ENCODE data around the gene TGFBRAP1. TPM values are rescaled to one million over a fixed set of nuclear protein-coding genes. Genes with fewer than 3 reads are reported as not detected.
"Not testable (repeated sequence)": the region's sequence is repeated elsewhere in the genome, so short reads cannot be mapped to it uniquely, and the experiment has no call there.

Gene TGFBRAP1
- total RNA-seq, 1 experiment from 2014 or later = 16.7 TPM

DNA sequence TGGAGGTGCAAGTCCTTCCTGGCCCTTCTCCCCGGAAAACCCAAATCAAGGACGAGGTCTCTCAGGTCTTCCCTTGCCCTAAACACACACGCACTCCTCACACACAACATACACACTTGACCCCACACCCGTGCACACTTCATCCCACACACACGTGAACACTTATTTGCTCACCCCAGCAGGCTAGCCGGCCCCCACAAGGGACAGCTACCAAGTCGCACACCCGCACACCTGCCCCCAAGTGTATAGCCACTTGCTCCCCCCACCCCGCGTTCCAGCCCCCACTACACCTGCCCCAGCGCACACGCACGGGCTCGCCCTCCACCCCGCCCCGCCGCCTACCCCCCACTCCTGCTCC lies 359 bp downstream of the TGFBRAP1 start:
- ChIA-PET CTCF (no interaction called here), POLR2A (ENCODE audit: unreplicated experiment) (no interaction called here)
- peak overlapping the region; percentile 99 for H3K4me2 ChIP-seq
- intact Hi-C loops (cut with micrococcal nuclease; ENCODE audit: unreplicated experiment) = no loop called here
- H3K79me2 ChIP-seq (ENCODE audit: low read depth) = peaks cover 47% of the 10 kb centered on the region
- H3K4me1 ChIP-seq (replicated peaks; ENCODE audit: insufficient read depth) = peaks cover 33% of the 10 kb centered on the region
- peak overlapping the region; percentile 92 for H3K4me3 ChIP-seq
- no peaks in the 10 kb centered on the region for H3K27me3 ChIP-seq (ENCODE audit: insufficient read depth, low read depth)
- H3K9me3 ChIP-seq (ENCODE audit: insufficient read depth, low read depth) = no peaks in the 10 kb centered on the region
- H3F3A ChIP-seq (ENCODE audit: insufficient read depth, low read depth) = no peaks in the 10 kb centered on the region; the same call in 1 of the 2 replicates
- TF ChIP-seq EZH2 (IDR thresholded peaks at IDR 0.05; ENCODE audit: low read depth) = no peak
- TF ChIP-seq, protein P1, sequence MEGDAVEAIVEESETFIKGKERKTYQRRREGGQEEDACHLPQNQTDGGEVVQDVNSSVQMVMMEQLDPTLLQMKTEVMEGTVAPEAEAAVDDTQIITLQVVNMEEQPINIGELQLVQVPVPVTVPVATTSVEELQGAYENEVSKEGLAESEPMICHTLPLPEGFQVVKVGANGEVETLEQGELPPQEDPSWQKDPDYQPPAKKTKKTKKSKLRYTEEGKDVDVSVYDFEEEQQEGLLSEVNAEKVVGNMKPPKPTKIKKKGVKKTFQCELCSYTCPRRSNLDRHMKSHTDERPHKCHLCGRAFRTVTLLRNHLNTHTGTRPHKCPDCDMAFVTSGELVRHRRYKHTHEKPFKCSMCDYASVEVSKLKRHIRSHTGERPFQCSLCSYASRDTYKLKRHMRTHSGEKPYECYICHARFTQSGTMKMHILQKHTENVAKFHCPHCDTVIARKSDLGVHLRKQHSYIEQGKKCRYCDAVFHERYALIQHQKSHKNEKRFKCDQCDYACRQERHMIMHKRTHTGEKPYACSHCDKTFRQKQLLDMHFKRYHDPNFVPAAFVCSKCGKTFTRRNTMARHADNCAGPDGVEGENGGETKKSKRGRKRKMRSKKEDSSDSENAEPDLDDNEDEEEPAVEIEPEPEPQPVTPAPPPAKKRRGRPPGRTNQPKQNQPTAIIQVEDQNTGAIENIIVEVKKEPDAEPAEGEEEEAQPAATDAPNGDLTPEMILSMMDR (conservative IDR thresholded peaks at IDR 0.05) = no peak
- no peak for DNase-seq
- H3K36me3 ChIP-seq (ENCODE audit: low read depth) = no peaks in the 10 kb centered on the region
- peak overlapping the region; percentile 85 for H2AFZ ChIP-seq
- no peaks in the 10 kb centered on the region for H3K9me2 ChIP-seq (ENCODE audit: insufficient read depth)
- H3K27ac ChIP-seq = no peak overlapping the region
- no TSS peak for BruUV-seq (replicated peaks)
- H4K20me1 ChIP-seq (ENCODE audit: insufficient read depth) = no peaks in the 10 kb centered on the region

DNA sequence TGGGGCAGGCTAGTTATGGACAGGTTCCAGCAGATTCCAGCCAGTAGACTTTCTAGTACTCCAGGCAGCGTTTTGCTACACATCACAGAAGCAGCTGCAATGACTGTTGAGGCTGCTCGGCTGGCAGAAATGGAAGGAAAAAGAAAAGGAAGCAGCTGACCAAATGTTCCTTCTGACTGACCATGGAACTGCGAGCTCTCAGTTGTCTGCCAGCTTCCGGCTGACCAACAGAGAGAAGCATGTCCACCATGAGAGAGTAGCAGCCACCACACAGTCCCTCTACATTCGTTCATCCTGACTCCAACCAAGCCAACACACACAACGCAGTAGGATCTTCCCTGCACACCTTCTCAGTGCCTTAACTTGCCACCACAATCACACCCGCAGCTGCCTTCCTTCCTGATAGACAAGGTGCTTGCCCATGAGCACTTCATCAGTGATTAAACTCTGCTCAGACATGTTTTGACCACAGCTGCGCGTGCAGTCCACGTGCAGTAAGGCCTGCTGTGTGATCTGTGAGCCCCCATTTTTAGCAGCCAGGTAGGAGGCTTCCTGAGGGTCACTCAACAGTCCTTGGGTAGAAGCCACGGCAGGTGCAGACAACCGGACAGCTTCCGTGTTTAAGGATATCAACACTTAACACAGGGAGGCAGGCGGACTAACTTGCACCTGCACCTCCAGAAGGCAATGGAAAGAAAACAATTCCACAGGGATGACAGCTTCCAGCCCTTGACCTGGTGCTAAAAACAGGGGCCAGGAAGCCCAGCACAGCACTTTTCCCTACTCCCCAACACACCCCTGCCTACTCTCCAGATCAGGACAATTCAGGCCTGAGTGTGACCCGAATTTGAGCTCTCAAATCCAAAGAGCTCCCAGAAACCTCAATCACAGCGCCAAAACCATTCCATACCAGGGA lies 996 bp downstream of the TGFBRAP1 start:
- CTCF ChIA-PET = interaction anchor here (0.5 kb wide), 1 partner anchor 64 kb away, joined by 5 read pairs; no protein-coding TSS in a partner anchor
- Histone ChIP-seq H3K36me3 (ENCODE audit: low read depth) (no peaks in the 10 kb centered on the region), H3K4me1 (replicated peaks; ENCODE audit: insufficient read depth) (peaks cover 33% of the 10 kb centered on the region), H3K27me3 (ENCODE audit: insufficient read depth, low read depth) (no peaks in the 10 kb centered on the region), H3K4me3 (peak overlapping the region; percentile 92), H3K9me3 (ENCODE audit: insufficient read depth, low read depth) (no peaks in the 10 kb centered on the region), H3K4me2 (peak overlapping the region; percentile 99), H3K79me2 (ENCODE audit: low read depth) (peaks cover 53% of the 10 kb centered on the region), H3F3A (ENCODE audit: insufficient read depth, low read depth) (no peaks in the 10 kb centered on the region; the same call in 1 of the 2 replicates), H3K27ac (no peak overlapping the region), H4K20me1 (ENCODE audit: insufficient read depth) (no peaks in the 10 kb centered on the region), H3K9me2 (ENCODE audit: insufficient read depth) (no peaks in the 10 kb centered on the region), H2AFZ (peak overlapping the region; percentile 85)
- TSS peak; percentile 21 for BruUV-seq (replicated peaks)
- intact Hi-C loops (cut with micrococcal nuclease; ENCODE audit: unreplicated experiment) = no loop called here
- TF ChIP-seq EZH2 (IDR thresholded peaks at IDR 0.05; ENCODE audit: low read depth) = no peak
- TF ChIP-seq, protein P1 (conservative IDR thresholded peaks at IDR 0.05) = no peak
- peak in 1 of 2 experiments; percentile 24 for DNase-seq
- POLR2A ChIA-PET (ENCODE audit: unreplicated experiment) = interaction anchor here (0.6 kb wide), 1 partner anchor 57 kb away, joined by 4 read pairs; no protein-coding TSS in a partner anchor

DNA sequence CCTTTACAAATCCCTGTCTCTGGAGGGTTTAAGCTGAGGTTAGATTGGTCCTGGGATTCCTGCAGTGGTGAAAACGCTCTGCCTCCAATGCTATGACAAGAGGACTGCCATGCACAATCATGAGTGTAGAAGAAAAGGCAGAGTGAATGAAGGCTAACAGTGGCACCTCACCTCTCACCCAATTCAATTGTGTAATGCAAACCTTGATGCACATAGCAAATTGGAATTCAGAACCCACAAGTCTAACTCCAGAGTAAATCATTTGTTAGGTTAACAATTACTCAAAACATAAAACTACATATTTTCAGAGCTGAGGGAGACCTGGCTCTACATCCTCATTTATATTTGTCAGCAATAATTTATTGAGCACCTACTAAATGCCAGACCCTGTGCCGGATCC lies 1.8 kb downstream of the TGFBRAP1 start:
- Histone ChIP-seq H3K27me3 (ENCODE audit: insufficient read depth, low read depth) (no peaks in the 10 kb centered on the region), H3K4me3 (no peak overlapping the region; the same call in 1 of the 2 replicates), H3K36me3 (ENCODE audit: low read depth) (no peaks in the 10 kb centered on the region), H2AFZ (no peak overlapping the region), H3K9me3 (ENCODE audit: insufficient read depth, low read depth) (no peaks in the 10 kb centered on the region), H4K20me1 (ENCODE audit: insufficient read depth) (no peaks in the 10 kb centered on the region), H3K79me2 (ENCODE audit: low read depth) (peaks cover 56% of the 10 kb centered on the region), H3F3A (ENCODE audit: insufficient read depth, low read depth) (no peaks in the 10 kb centered on the region; the same call in 1 of the 2 replicates), H3K27ac (no peak overlapping the region), H3K9me2 (ENCODE audit: insufficient read depth) (no peaks in the 10 kb centered on the region), H3K4me1 (replicated peaks; ENCODE audit: insufficient read depth) (peaks cover 33% of the 10 kb centered on the region), H3K4me2 (peak overlapping the region; percentile 99; the same call in 1 of the 2 replicates)
- CTCF ChIA-PET = no interaction called here
- BruUV-seq (replicated peaks) = no TSS peak
- no peak for DNase-seq
- POLR2A ChIA-PET (ENCODE audit: unreplicated experiment) = no interaction called here
- intact Hi-C loops (cut with micrococcal nuclease; ENCODE audit: unreplicated experiment) = no loop called here
- TF ChIP-seq, protein P1 (conservative IDR thresholded peaks at IDR 0.05) = no peak
- TF ChIP-seq EZH2 (IDR thresholded peaks at IDR 0.05; ENCODE audit: low read depth) = no peak

- H4K20me1 ChIP-seq (ENCODE audit: insufficient read depth); H2AFZ ChIP-seq; H3K4me3 ChIP-seq; H3K9me3 ChIP-seq (ENCODE audit: insufficient read depth, low read depth); intact Hi-C loops (cut with micrococcal nuclease; ENCODE audit: unreplicated experiment); H3K27me3 ChIP-seq (ENCODE audit: insufficient read depth, low read depth); BruUV-seq (replicated peaks); POLR2A ChIA-PET (ENCODE audit: unreplicated experiment); H3K27ac ChIP-seq; H3K36me3 ChIP-seq (ENCODE audit: low read depth); H3F3A ChIP-seq (ENCODE audit: insufficient read depth, low read depth); H3K9me2 ChIP-seq (ENCODE audit: insufficient read depth); DNase-seq; CTCF ChIA-PET: not testable (repeated sequence)
- H3K4me1 ChIP-seq (replicated peaks; ENCODE audit: insufficient read depth) = peaks cover 33% of the 10 kb centered on the region
- H3K4me2 ChIP-seq = peak overlapping the region; percentile 99; the same call in 1 of the 2 replicates
- H3K79me2 ChIP-seq (ENCODE audit: low read depth) = peaks cover 56% of the 10 kb centered on the region
Observed at GRCh38 chr2:105327271-105327670, 2.3 kb downstream of the TGFBRAP1 start.

Data from PC-9 (cell line).